T-helper 2 cell treated with Interferon-gamma antibody and Interleukin-4, amounts not matched to agents 5 μg/mL and 100 μg/mL, for 36 hours (primary cell): ENCODE data around the gene CCT4.
"Not testable (repeated sequence)": the region's sequence is repeated elsewhere in the genome, so short reads cannot be mapped to it uniquely, and the experiment has no call there.

Experiments
- DNase-seq: peaks from one replicate; pipeline ENCODE4 v3.0.0; 2021; ENCODE audit warnings: low spot score
- H3K27ac Mint-ChIP-seq: one replicate; pipeline ENCODE4 v1.8.0; 2021; ENCODE audit warnings: mild to moderate bottlenecking, mixed read lengths
- H3K27me3 Mint-ChIP-seq: one replicate; pipeline ENCODE4 v1.8.0; 2021; ENCODE audit warnings: low read depth, mixed read lengths
- H3K36me3 Mint-ChIP-seq: one replicate; pipeline ENCODE4 v1.8.0; 2021; ENCODE audit warnings: low read depth, mixed read lengths
- H3K4me1 Mint-ChIP-seq: one replicate; pipeline ENCODE4 v1.8.0; 2021; ENCODE audit warnings: low read depth, mixed read lengths
- H3K4me3 Mint-ChIP-seq: one replicate; pipeline ENCODE4 v1.8.0; 2022; ENCODE audit warnings: mild to moderate bottlenecking, moderate library complexity, mixed read lengths
- H3K9me3 Mint-ChIP-seq: one replicate; pipeline ENCODE4 v1.8.0; 2021; ENCODE audit warnings: mixed read lengths

CCT4 gene

GRCh38 chr2:61854564-61855317 is 33.7 kb downstream of the CCT4 start:
- peaks cover 17% of the 10 kb centered on the region for H3K4me1 Mint-ChIP-seq
- no peaks in the 10 kb centered on the region for H3K27me3 Mint-ChIP-seq
- H3K4me3 Mint-ChIP-seq = peak overlapping the region; percentile 94
- H3K9me3 Mint-ChIP-seq = no peaks in the 10 kb centered on the region
- DNase-seq = peak; percentile 88
- H3K36me3 Mint-ChIP-seq = no peaks in the 10 kb centered on the region
- peak overlapping the region; percentile 94 for H3K27ac Mint-ChIP-seq

GRCh38 chr2:61853847-61854563 is 34.5 kb downstream of the CCT4 start, which contains the start of gene FAM161A:
Gene FAM161A (minus strand): TSS chr2:61854060. CDS start chr2:61854041, 19 bp downstream.
- peaks cover 17% of the 10 kb centered on the region for H3K4me1 Mint-ChIP-seq

GRCh38 chr2:61853086-61853846 is 35.2 kb downstream of the CCT4 start:
- Mint-ChIP-seq H3K4me1 (peaks cover 17% of the 10 kb centered on the region), H3K27me3 (no peaks in the 10 kb centered on the region), H3K27ac (peak overlapping the region; percentile 81), H3K36me3 (no peaks in the 10 kb centered on the region), H3K4me3 (peak overlapping the region; percentile 94), H3K9me3 (no peaks in the 10 kb centered on the region)
- DNase-seq = no peak

More at GRCh38 chr2:61853847-61854563, 34.5 kb downstream of the CCT4 start, which contains the start of gene FAM161A:
- DNase-seq = peak; percentile 80
- Mint-ChIP-seq H3K27me3 (no peaks in the 10 kb centered on the region), H3K4me3 (peak within 1 kb of the TSS; percentile 94), H3K27ac (peak within 1 kb of the TSS; percentile 94), H3K36me3 (no peaks in the 10 kb centered on the region), H3K9me3 (no peaks in the 10 kb centered on the region)

- H3K27ac Mint-ChIP-seq, H3K36me3 Mint-ChIP-seq, H3K9me3 Mint-ChIP-seq, DNase-seq, H3K27me3 Mint-ChIP-seq, H3K4me3 Mint-ChIP-seq: not testable (repeated sequence)
- H3K4me1 Mint-ChIP-seq = peaks cover 17% of the 10 kb centered on the region
These were observed 37.2 kb downstream of the CCT4 start for GRCh38 chr2:61851270-61851669.

GRCh38 chr2:61845320-61845719 is 43.1 kb downstream of the CCT4 start:
- Mint-ChIP-seq H3K27ac (no peak overlapping the region), H3K27me3 (no peaks in the 10 kb centered on the region), H3K4me3 (no peak overlapping the region), H3K9me3 (no peaks in the 10 kb centered on the region), H3K36me3 (no peaks in the 10 kb centered on the region), H3K4me1 (no peaks in the 10 kb centered on the region)
- no peak for DNase-seq

GRCh38 chr2:61841286-61841685 is 47.2 kb downstream of the CCT4 start:
- Mint-ChIP-seq H3K27me3 (no peaks in the 10 kb centered on the region), H3K36me3 (no peaks in the 10 kb centered on the region), H3K27ac (no peak overlapping the region)

GRCh38 chr2:61834893-61835292 is 53.6 kb downstream of the CCT4 start:
- Mint-ChIP-seq H3K4me3 (no peak overlapping the region), H3K9me3 (no peaks in the 10 kb centered on the region), H3K4me1 (no peaks in the 10 kb centered on the region), H3K27ac (no peak overlapping the region), H3K36me3 (peaks cover 1% of the 10 kb centered on the region), H3K27me3 (no peaks in the 10 kb centered on the region)
- DNase-seq = no peak

More at GRCh38 chr2:61841286-61841685, 47.2 kb downstream of the CCT4 start:
- DNase-seq = no peak
- no peak overlapping the region for H3K4me3 Mint-ChIP-seq
- H3K9me3 Mint-ChIP-seq = no peaks in the 10 kb centered on the region
- H3K4me1 Mint-ChIP-seq = no peaks in the 10 kb centered on the region

- no peak overlapping the region for H3K4me3 Mint-ChIP-seq
- DNase-seq = no peak
- no peaks in the 10 kb centered on the region for H3K27me3 Mint-ChIP-seq
- no peaks in the 10 kb centered on the region for H3K4me1 Mint-ChIP-seq
- peaks cover 1% of the 10 kb centered on the region for H3K36me3 Mint-ChIP-seq
- H3K27ac Mint-ChIP-seq = no peak overlapping the region
- H3K9me3 Mint-ChIP-seq = no peaks in the 10 kb centered on the region
These were observed 54.5 kb downstream of the CCT4 start for GRCh38 chr2:61833971-61834370.

GRCh38 chr2:61832183-61832841 is 56.1 kb downstream of the CCT4 start:
- H3K27me3 Mint-ChIP-seq = no peaks in the 10 kb centered on the region
- H3K36me3 Mint-ChIP-seq = peaks cover 1% of the 10 kb centered on the region
- no peaks in the 10 kb centered on the region for H3K4me1 Mint-ChIP-seq
- H3K27ac Mint-ChIP-seq = no peak overlapping the region
- DNase-seq = no peak
- H3K4me3 Mint-ChIP-seq = no peak overlapping the region
- H3K9me3 Mint-ChIP-seq = no peaks in the 10 kb centered on the region

GRCh38 chr2:61822255-61822654 is 66.2 kb downstream of the CCT4 start:
- DNase-seq = no peak
- no peak overlapping the region for H3K27ac Mint-ChIP-seq
- no peak overlapping the region for H3K4me3 Mint-ChIP-seq
- no peaks in the 10 kb centered on the region for H3K4me1 Mint-ChIP-seq
- peaks cover 2% of the 10 kb centered on the region for H3K27me3 Mint-ChIP-seq
- H3K9me3 Mint-ChIP-seq = no peaks in the 10 kb centered on the region
- H3K36me3 Mint-ChIP-seq = no peaks in the 10 kb centered on the region
